ENCODE measurements around the gene BMP7.

DNA sequence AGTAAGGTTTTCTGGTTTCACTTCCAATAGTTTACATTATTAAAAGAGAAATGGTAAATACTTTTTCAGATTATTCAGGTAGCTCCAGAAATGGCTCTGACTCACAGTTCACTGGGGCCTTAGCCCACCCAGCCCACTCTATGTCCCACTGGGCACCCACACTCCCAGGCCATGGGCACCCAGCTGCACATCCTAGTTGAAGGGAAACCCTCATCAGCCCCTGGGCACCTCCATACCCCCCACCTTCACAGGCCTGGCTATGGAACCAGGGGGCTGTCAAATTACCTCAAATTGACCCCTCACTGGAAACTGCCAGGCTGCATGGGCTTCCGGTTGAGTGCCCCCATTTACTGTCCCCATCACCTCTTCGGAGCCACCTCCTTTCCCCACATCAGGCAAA lies 51.5 kb downstream of the BMP7 start:
- TF ChIP-seq CTCF (IDR thresholded peaks at IDR 0.05) (no peak), POLR2A (IDR thresholded peaks at IDR 0.05) (no peak)

All from adrenal gland (tissue), 5 donors.